ENCODE measurements around the gene EIF2AK2. TPM values are rescaled to one million over a fixed set of nuclear protein-coding genes. Genes with fewer than 3 reads are reported as not detected.

EIF2AK2 gene
- 60.1 and 60.3 TPM in 2 replicates for total RNA-seq

GRCh38 chr2:37156857-37157714 is at the start of gene EIF2AK2:
Gene EIF2AK2 (minus strand): TSS chr2:37156980. CDS start chr2:37147806, 9,174 bp downstream.

GRCh38 chr2:37196320-37197195 is 39.8 kb upstream of the EIF2AK2 start, which contains the start of gene CEBPZOS:
Gene CEBPZOS (plus strand): TSS chr2:37196496. CDS start chr2:37199705, 3,209 bp downstream.

GRCh38 chr2:37188570-37188969 is 31.8 kb upstream of the EIF2AK2 start, which contains the start of gene SULT6B1:
Gene SULT6B1 (minus strand): TSS chr2:37188670. CDS start chr2:37188640, 30 bp downstream.

GRCh38 chr2:37083873-37084794 is 72.6 kb downstream of the EIF2AK2 start, which contains the start of the genes GPATCH11 and HEATR5B:
Gene GPATCH11 (plus strand): TSS chr2:37084518. CDS start chr2:37088382, 3,864 bp downstream.
Gene HEATR5B (minus strand): TSS chr2:37084372. CDS start chr2:37083414, 958 bp downstream.

Other genes starting within 250 kb of the EIF2AK2 start
- 25.7 and 26.0 TPM in 2 replicates for gene STRN, start 190.4 kb downstream of the EIF2AK2 start, total RNA-seq
- 29.9 and 30.6 TPM in 2 replicates for gene HEATR5B, start 72.6 kb downstream of the EIF2AK2 start, total RNA-seq
- gene GPATCH11, start 72.5 kb downstream of the EIF2AK2 start, total RNA-seq, result 9.4 and 10.1 TPM in 2 replicates
- gene SULT6B1, start 31.7 kb upstream of the EIF2AK2 start, total RNA-seq, result not detected in 2 replicates
- gene CEBPZOS, start 39.5 kb upstream of the EIF2AK2 start, total RNA-seq, result 27.5 and 27.7 TPM in 2 replicates
- 39.7 and 50.6 TPM in 2 replicates for gene CEBPZ, start 74.6 kb upstream of the EIF2AK2 start, total RNA-seq
- 14.3 and 16.3 TPM in 2 replicates for gene NDUFAF7, start 74.7 kb upstream of the EIF2AK2 start, total RNA-seq
- 69.0 and 74.4 TPM in 2 replicates for gene PRKD3, start 167.9 kb upstream of the EIF2AK2 start, total RNA-seq
- 10.7 and 17.5 TPM in 2 replicates for gene QPCT, start 187.7 kb upstream of the EIF2AK2 start, total RNA-seq